ENCODE measurements around the gene NPIPA1.
"Not testable (repeated sequence)": the region's sequence is repeated elsewhere in the genome, so short reads cannot be mapped to it uniquely, and the experiment has no call there.

The NPIPA1 gene

GRCh38 chr16:14930246-14930645 lies 7.0 kb upstream of the NPIPA1 start:
- not testable (repeated sequence) for DNase-seq (ENCODE audit: low read depth, low spot score)

GRCh38 chr16:14930971-14931370 lies 6.3 kb upstream of the NPIPA1 start:
- DNase-seq (ENCODE audit: low read depth, low spot score), result not testable (repeated sequence)

GRCh38 chr16:14932581-14933375 lies 4.5 kb upstream of the NPIPA1 start:
- not testable (repeated sequence) for DNase-seq (ENCODE audit: low read depth, low spot score)

DNA sequence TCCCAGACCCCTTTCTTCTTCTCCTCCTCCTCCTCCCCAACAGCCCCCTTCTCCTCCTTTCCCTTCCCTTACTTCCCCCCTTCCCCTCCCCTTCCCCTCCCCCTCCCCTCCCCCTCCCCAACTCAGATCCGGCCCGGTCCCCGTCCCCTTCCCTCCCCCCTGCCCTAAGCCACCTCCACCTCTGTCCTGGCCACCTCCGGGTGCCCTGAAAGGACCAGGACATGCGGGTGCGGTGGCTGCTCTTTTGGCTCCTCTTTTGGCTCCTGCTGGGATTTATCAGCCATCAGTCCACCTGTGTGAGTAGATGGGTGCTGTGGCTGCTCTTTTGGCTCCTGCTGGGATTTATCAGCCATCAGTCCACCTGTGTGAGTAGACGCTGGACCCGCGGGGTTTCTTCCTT lies 751 bp downstream of the NPIPA1 start:
- DNase-seq (ENCODE audit: low read depth, low spot score), result not testable (repeated sequence)

DNA sequence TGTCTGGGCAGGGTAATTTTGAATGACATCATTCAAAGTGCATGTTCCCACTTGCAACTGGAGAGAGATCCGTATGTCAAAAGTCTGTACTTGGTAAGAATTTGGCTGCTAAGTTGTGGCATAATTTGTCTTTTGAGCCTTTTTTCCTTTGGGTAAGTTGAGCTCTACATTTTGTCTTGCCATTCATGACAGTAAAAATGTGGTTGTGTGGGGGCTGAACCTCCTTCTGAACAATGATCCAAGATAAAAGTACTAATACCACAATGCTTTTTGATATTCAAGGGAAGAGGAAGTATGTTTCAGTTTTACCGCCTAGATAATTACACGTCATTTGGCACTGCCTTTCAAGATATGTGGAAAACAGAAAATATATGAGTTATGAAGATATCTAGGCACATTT lies 5.4 kb downstream of the NPIPA1 start:
- DNase-seq (ENCODE audit: low read depth, low spot score), result not testable (repeated sequence)

DNA sequence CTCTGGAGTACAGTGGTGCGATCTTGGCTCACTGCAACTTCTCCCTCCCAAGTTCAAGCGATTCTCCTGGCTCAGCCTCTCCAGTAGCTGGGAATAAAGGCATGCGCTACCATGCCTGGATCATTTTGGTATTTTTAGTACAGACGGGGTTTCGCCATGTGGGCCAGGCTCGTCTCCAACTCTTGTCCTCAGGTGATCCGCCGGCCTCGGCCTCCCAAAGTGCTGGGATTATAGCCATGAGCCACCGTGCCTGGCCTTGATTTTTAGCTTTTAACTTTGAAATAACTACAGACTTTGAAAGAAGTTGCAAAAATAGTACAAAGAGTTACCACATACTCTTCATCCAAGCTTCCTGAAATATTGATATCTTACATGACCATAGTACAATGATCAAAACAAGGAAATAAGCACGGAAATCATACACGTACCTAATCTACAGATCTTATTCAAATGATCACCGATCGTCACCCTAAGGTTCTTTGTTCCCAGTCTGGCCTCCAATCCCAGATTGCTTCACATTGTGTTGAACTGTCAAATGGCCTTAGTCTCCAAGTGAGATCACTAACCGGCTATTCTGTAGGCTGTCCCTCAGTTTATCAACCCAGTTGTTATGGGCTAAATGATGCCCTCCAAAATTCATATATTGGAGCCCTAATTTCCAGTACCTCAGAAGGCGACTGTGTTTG lies 18.4 kb downstream of the NPIPA1 start:
- DNase-seq (ENCODE audit: low read depth, low spot score), result no peak

DNA sequence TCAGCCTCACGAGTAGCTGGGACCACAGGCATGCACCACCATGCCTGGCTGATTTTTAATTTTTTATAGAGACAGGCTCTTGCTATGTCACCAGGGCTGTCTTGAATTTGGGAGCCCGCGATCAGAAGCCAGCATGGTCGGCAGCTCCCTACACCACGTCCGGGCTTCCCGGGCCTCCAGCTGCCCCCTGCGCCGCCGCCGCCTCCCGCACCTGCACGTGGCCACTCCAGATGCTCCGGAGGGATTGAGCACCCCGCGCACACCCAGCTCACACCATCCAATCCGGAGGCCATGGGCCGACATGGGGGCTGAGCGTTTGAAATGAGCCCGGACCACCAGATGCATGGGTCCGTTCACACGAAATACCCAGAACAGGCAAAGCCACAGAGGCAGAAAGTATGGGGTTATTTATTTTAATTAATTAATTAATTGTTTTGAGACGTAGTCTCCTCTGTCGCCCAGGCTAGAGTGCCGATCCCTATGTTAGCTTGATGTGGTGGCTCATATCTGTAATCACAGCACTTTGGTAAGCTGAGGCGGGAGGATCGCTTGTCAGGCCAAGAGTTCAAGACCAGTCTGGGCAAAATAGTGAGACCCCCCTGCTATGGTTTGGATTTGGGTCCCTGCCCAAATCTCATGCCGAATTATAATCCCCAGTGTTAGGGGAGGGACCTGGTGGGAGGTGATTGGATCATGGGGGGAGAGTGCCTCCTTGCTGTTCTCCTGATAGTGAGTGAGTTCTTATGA lies 20.5 kb downstream of the NPIPA1 start:
- no peak for DNase-seq (ENCODE audit: low read depth, low spot score)

GRCh38 chr16:14958323-14958600 lies 21.0 kb downstream of the NPIPA1 start:
- no peak for DNase-seq (ENCODE audit: low read depth, low spot score)

DNA sequence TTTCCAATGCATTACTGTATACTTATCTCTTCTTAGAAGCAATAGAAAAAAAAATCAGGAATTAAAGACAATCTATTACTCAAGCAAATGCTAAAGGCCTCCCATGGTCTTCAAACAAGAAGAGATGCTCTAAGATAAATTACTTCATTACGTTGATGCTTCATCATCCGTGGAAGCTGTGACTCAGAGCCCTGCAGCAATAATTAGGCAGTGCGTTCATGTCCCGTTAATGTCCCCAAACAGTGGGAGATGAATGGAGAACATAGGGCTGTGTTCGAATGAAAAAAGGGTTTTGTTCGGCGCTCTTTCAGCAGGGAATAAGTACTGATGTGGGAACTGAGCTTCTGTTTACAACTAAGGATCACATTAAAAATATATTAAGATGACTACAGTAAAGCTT lies 21.7 kb downstream of the NPIPA1 start:
- no peak for DNase-seq (ENCODE audit: low read depth, low spot score)

DNA sequence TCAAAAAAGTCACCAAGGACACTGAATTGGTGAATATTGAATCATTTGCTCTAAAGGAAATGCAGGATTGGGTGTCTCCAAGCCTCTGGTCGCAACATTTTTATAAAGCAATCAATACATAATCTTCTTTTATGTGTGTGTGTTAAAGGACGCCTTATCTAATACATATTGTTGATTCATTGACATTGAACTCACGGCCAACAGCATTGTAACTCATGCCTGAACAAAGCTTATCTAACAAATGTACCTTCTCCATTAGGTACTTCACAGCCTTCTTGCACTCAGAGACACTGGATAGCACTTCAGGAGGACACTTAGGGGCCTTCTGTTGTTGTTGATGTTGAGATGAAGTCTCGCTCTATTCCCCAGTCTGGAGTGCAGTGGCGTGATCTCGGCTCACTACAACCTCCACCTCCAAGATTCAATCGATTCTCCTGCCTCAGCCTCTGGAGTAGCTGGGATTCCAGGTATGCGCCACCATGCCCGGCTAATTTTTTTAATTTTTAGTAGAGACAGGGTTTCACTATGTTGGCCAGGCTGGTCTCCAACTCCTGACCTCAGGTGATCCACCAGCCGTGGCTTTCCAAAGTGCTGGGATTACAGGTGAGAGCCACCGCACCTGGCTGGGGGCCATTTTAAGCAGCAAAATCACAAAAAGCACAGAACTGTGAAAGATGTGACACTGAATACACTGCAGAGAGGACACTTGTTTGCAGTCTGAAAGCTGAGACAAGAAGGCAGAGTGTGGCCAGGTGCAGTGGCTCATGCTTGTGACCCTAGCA lies 24.4 kb downstream of the NPIPA1 start:
- DNase-seq (ENCODE audit: low read depth, low spot score), result no peak

DNA sequence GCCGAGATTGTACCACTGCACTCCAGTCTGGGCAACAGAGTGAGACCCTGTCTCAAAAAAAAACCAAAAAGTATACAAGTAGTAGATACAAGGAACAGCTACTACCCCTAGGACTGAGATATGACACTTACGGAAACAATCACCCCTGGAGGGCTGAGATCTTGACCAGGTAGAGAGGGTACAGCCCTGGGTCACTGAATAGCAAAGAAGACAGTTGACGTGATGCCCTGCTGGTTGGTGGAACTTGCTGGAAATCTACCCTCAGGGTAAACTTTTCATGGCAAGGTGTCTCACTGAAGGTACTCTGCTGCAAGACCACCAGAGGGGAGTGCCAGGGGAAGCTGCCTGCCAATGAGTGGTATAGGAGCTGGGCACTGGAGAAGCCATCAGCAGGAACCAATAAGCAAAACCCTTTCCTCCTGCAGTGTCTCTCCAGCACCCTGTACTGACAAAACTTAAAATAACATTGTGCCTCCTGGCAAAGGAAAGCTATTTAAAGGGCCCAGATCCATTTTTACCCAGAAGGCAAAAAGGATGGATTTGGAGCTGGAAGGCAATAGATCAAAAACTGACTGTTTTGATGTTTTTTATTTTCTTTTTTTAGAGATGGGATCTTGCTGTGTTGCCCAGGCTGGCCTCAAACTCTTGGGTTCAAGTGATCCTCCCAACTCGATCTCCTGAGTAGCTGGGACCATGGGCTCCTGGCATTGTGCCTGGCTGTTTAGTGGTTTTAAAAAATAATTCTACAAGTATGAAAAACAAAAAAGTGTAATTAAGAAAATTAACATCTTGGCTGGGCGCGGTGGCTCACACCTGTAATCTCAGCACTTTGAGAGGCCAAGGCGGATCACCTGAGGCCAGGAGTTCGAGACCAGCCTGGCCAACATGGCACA lies 26.3 kb downstream of the NPIPA1 start:
- DNase-seq (ENCODE audit: low read depth, low spot score), result no peak

DNA sequence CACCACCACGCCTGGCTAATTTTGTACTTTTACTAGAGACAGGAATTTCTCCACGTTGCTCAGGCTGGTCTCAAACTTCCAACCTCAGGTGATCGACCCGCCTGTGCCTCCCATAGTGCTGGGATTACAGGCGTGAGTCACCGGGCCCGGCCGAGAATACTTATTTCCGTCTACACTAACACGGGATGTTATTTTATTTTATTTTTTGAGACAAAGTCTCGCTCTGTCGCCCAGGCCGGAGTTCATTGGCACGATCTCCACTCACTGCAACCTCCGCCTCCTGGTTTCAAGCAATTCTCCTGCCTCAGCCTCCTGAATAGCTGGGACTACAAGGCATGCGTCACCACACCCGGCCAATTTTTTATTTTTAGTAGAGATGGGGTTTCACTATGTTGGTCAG lies 28.1 kb downstream of the NPIPA1 start:
- no peak for DNase-seq (ENCODE audit: low read depth, low spot score)

GRCh38 chr16:14969795-14970194 lies 32.6 kb downstream of the NPIPA1 start:
- DNase-seq (ENCODE audit: low read depth, low spot score), result not testable (repeated sequence)

- not testable (repeated sequence) for DNase-seq (ENCODE audit: low read depth, low spot score)
Measured at GRCh38 chr16:14971621-14972228, 34.5 kb downstream of the NPIPA1 start.

- DNase-seq (ENCODE audit: low read depth, low spot score), result not testable (repeated sequence)
Measured at GRCh38 chr16:14973785-14974322, 36.6 kb downstream of the NPIPA1 start.

GRCh38 chr16:14974331-14974655 lies 37.0 kb downstream of the NPIPA1 start:
- not testable (repeated sequence) for DNase-seq (ENCODE audit: low read depth, low spot score)

DNA sequence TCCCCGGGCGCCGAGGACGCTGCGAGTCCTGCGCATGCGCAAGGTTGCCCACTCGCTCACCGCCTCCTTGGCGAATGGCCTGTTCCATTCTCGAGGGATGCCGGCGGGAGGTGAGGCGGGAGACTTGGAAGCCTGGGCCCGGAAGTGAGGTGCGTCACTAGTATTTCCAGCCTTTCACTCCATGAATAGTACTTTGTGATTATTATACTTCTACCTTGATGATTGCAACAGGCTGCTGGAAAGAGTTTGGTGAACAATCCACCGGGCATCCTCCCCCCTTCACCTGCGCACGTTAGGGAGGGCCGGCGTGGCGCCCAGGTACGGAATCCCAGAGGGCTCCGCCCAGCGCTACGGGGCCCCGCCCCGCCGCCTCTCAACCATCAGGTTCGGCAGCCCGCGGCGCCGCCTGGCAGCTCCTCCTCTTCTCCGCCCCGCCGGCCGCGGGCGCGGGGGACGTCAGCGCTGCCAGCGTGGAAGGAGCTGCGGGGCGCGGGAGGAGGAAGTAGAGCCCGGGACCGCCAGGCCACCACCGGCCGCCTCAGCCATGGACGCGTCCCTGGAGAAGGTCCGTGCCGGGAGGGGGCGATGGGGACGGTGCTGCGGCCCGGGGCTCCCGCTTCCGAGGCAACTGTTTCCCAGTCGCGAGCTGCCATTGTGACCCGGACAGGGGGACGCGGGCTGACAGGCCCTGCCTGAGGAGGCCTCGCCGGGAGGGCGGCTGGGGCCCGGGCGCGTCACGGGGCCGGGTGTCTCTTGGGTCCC lies 37.6 kb downstream of the NPIPA1 start, which contains the start of gene PDXDC1:
PDXDC1 (plus strand) TSS at position 371 of the 762 bp plus-strand sequence; CDS start at position 545, 174 bp downstream.
- DNase-seq (ENCODE audit: low read depth, low spot score), result peak; percentile 97

GRCh38 chr16:14975418-14976194 lies 38.4 kb downstream of the NPIPA1 start:
- DNase-seq (ENCODE audit: low read depth, low spot score), result peak; percentile 12
